HEK293T (cell line): ENCODE measurements around the gene RUFY4.

Source experiments
- CTCF ChIA-PET: fragments of 350-600 bp; formaldehyde crosslinking; extraction: SDS; loops from one replicate; lab custom pipeline; 2021; ENCODE audit warnings: antibody characterized with exemption, inconsistent platforms; lab: Yijun Ruan, JAX
- POLR2A ChIA-PET: fragments of 350-600 bp; formaldehyde crosslinking; extraction: SDS; loops from one replicate; lab custom pipeline; 2020; ENCODE audit warnings: antibody characterized with exemption, inconsistent platforms; lab: Yijun Ruan, JAX
- DNase-seq: peaks from one replicate; pipeline ENCODE4 v3.0.0; 2012; ENCODE audit warnings: mixed read lengths; ENCODE audit errors: extremely low spot score
- ARNT ChIP-seq: fragments of 450-650 bp; IDR thresholded peaks from 2 replicates; pipeline ENCODE4 v1.6.1; 2017; ENCODE audit warnings: mild to moderate bottlenecking
- BHLHE40 ChIP-seq: fragments of 450-650 bp; IDR thresholded peaks from 2 replicates; pipeline ENCODE4 v1.6.1; 2016; ENCODE audit warnings: mild to moderate bottlenecking, moderate library complexity, borderline replicate concordance
- CTBP1 ChIP-seq: fragments of 450-650 bp; IDR thresholded peaks from 2 replicates; pipeline ENCODE4 v1.6.1; 2016; ENCODE audit warnings: borderline replicate concordance
- ELF4 ChIP-seq: fragments of 450-650 bp; IDR thresholded peaks from 2 replicates; pipeline ENCODE4 v1.6.1; 2017; ENCODE audit warnings: antibody characterized with exemption
- FOXA1 ChIP-seq: fragments of 450-650 bp; IDR thresholded peaks from 2 replicates; pipeline ENCODE4 v1.6.1; 2016; ENCODE audit warnings: mild to moderate bottlenecking
- FOXK2 ChIP-seq: fragments of 450-650 bp; IDR thresholded peaks from 2 replicates; pipeline ENCODE4 v1.6.1; 2016; ENCODE audit warnings: mild to moderate bottlenecking
- FOXM1 ChIP-seq: fragments of 450-650 bp; IDR thresholded peaks from 2 replicates; pipeline ENCODE4 v1.6.1; 2017; ENCODE audit warnings: mild to moderate bottlenecking, borderline replicate concordance
- HDGF ChIP-seq: fragments of 450-650 bp; IDR thresholded peaks from 2 replicates; pipeline ENCODE4 v1.6.1; 2017; ENCODE audit warnings: antibody characterized with exemption, borderline replicate concordance
- L3MBTL2 ChIP-seq: fragments of 450-650 bp; conservative IDR thresholded peaks from 2 replicates; pipeline ENCODE4 v1.6.1; 2016; ENCODE audit warnings: mild to moderate bottlenecking
- LEF1 ChIP-seq: fragments of 450-650 bp; IDR thresholded peaks from 2 replicates; pipeline ENCODE4 v1.6.1; 2017; ENCODE audit warnings: mild to moderate bottlenecking, borderline replicate concordance
- NFRKB ChIP-seq: fragments of 450-650 bp; IDR thresholded peaks from 2 replicates; pipeline ENCODE4 v1.6.1; 2016; ENCODE audit warnings: mild to moderate bottlenecking, moderate library complexity
- PKNOX1 ChIP-seq: fragments of 450-650 bp; IDR thresholded peaks from 2 replicates; pipeline ENCODE4 v1.6.1; 2016
- SP1 ChIP-seq: fragments of 450-650 bp; IDR thresholded peaks from 2 replicates; pipeline ENCODE4 v1.6.1; 2017
- SUZ12 ChIP-seq: fragments of 450-650 bp; IDR thresholded peaks from 2 replicates; pipeline ENCODE4 v1.6.1; 2016; ENCODE audit warnings: mild to moderate bottlenecking
- TARDBP ChIP-seq: fragments of 450-650 bp; IDR thresholded peaks from 2 replicates; pipeline ENCODE4 v1.6.1; 2016
- ZNF384 ChIP-seq: fragments of 450-650 bp; IDR thresholded peaks from 2 replicates; pipeline ENCODE4 v1.6.1; 2016

The RUFY4 gene

GRCh38 chr2:218074031-218074430 lies 5.0 kb downstream of the RUFY4 start:
- no peak for TF ChIP-seq PKNOX1
- no peak for TF ChIP-seq SUZ12
- no peak for TF ChIP-seq BHLHE40
- TF ChIP-seq ZNF384: no peak
- TF ChIP-seq FOXA1: no peak
- TF ChIP-seq CTBP1: no peak
- TF ChIP-seq HDGF: no peak
- no peak for TF ChIP-seq FOXK2
- TF ChIP-seq LEF1: no peak
- TF ChIP-seq L3MBTL2: no peak
- TF ChIP-seq NFRKB: no peak
- TF ChIP-seq FOXM1: no peak
- ChIA-PET POLR2A (no interaction called here), CTCF (interaction anchor here (0.6 to 1.2 kb wide), 4 partner anchors 8 to 288 kb away, joined by 3 to 4 read pairs (median 4); no protein-coding TSS in a partner anchor)
- DNase-seq: peak; percentile 62

- TF ChIP-seq PKNOX1: peak; percentile 22; the same call in 1 of the 2 replicates
- no peak for TF ChIP-seq ZNF384
- CTCF ChIA-PET: no interaction called here
- no peak for DNase-seq
- POLR2A ChIA-PET: no interaction called here
Measured at GRCh38 chr2:218075975-218076811, 7.1 kb downstream of the RUFY4 start.

- CTCF ChIA-PET: interaction anchor here (0.9 kb wide), 1 partner anchor 14 kb away, joined by 3 read pairs; no protein-coding TSS in a partner anchor
- TF ChIP-seq CTBP1: no peak
- TF ChIP-seq SP1: no peak
- no peak for TF ChIP-seq ELF4
- TF ChIP-seq ARNT: no peak
- no peak for TF ChIP-seq FOXK2
- no peak for TF ChIP-seq HDGF
- TF ChIP-seq PKNOX1: no peak
- TF ChIP-seq BHLHE40: no peak
- no peak for TF ChIP-seq TARDBP
- TF ChIP-seq SUZ12: no peak
- no peak for TF ChIP-seq ZNF384
- no peak for TF ChIP-seq FOXA1
- no peak for TF ChIP-seq L3MBTL2
- no peak for TF ChIP-seq FOXM1
- POLR2A ChIA-PET: no interaction called here
- DNase-seq: no peak
Measured at GRCh38 chr2:218077464-218078216, 8.6 kb downstream of the RUFY4 start.

- DNase-seq: no peak
- POLR2A ChIA-PET: no interaction called here
- CTCF ChIA-PET: no interaction called here
- TF ChIP-seq CTBP1: no peak
- no peak for TF ChIP-seq ZNF384
- no peak for TF ChIP-seq ARNT
- no peak for TF ChIP-seq ELF4
- TF ChIP-seq L3MBTL2: no peak
- TF ChIP-seq FOXK2: no peak
- no peak for TF ChIP-seq FOXA1
- no peak for TF ChIP-seq PKNOX1
- TF ChIP-seq FOXM1: no peak
- TF ChIP-seq BHLHE40: no peak
- no peak for TF ChIP-seq SP1
- no peak for TF ChIP-seq NFRKB
- TF ChIP-seq SUZ12: no peak
- no peak for TF ChIP-seq HDGF
- no peak for TF ChIP-seq TARDBP
- TF ChIP-seq LEF1: no peak
Measured at GRCh38 chr2:218079943-218080913, 11.2 kb downstream of the RUFY4 start.
